ENCODE measurements around the gene MAML3. TPM values are rescaled to one million over a fixed set of nuclear protein-coding genes. Genes with fewer than 3 reads are reported as not detected.

Gene MAML3
- 1.9 and 8.0 TPM in 2 replicates for total RNA-seq

GRCh38 chr4:140153718-140154571 is at the start of gene MAML3:
Gene MAML3, minus strand, starts transcription at chr4:140154184. Its CDS starts 857 bp downstream, at chr4:140153327.

Other genes with a start within 250 kb of the MAML3 start
- gene SCOC, start 219.5 kb upstream of the MAML3 start, total RNA-seq = 55.2 and 65.3 TPM in 2 replicates

All from epithelial cell of alveolus of lung (primary cell).